Liver (tissue), 9 donors: Measurements from ENCODE around the gene JAKMIP1. TPM values are rescaled to one million over a fixed set of nuclear protein-coding genes. Genes with fewer than 3 reads are reported as not detected.

ENCODE experiments used
- DNase-seq: peaks from one replicate; pipeline ENCODE4 v3.0.0-alpha.2; 2017; ENCODE audit warnings: low spot score
- H3K27ac ChIP-seq, 2 donors: one replicate each; pipeline ENCODE4 v1.7.0; 2013; ENCODE audit warnings: inconsistent platforms in 2 of 2, low read length in 2 of 2, control low read depth in 1 of 2, low read depth in 1 of 2, mild to moderate bottlenecking in 1 of 2
- H3K27me3 ChIP-seq, 4 donors: one replicate each; pipeline versions ENCODE4 v1.6.1 to v1.7.0; 2013; ENCODE audit warnings: low read length in 3 of 4, inconsistent platforms in 1 of 4, mild to moderate bottlenecking in 1 of 4, moderate library complexity in 1 of 4; ENCODE audit not compliant: control insufficient read depth in 4 of 4, insufficient read depth in 4 of 4
- H3K36me3 ChIP-seq, 4 donors: one replicate each; pipeline versions ENCODE4 v1.6.1 to v1.7.0; 2013; ENCODE audit warnings: low read length in 3 of 4, mild to moderate bottlenecking in 3 of 4, low read depth in 1 of 4, moderate library complexity in 1 of 4; ENCODE audit not compliant: control insufficient read depth in 4 of 4, insufficient read depth in 3 of 4
- H3K4me1 ChIP-seq, 4 donors: one replicate each; pipeline versions ENCODE4 v1.6.1 to v1.7.0; 2013; ENCODE audit warnings: low read length in 3 of 4, mild to moderate bottlenecking in 3 of 4, moderate library complexity in 1 of 4; ENCODE audit not compliant: control insufficient read depth in 4 of 4, insufficient read depth in 4 of 4
- H3K4me3 ChIP-seq, 3 donors: one replicate each; pipeline versions ENCODE4 v1.6.1 to v1.7.0; 2013; ENCODE audit warnings: low read length in 3 of 3, control low read depth in 1 of 3, low read depth in 1 of 3, mild to moderate bottlenecking in 1 of 3
- H3K9ac ChIP-seq, 2 donors: one replicate each; pipeline ENCODE4 v1.7.0; 2013; ENCODE audit warnings: low read length in 2 of 2, mild to moderate bottlenecking in 2 of 2, moderate library complexity in 2 of 2, control low read depth in 1 of 2, low read depth in 1 of 2
- H3K9me3 ChIP-seq, 4 donors: one replicate each; pipeline versions ENCODE4 v1.6.1 to v1.7.0; 2013; ENCODE audit warnings: low read length in 3 of 4; ENCODE audit not compliant: control insufficient read depth in 4 of 4
- ATF3 ChIP-seq: IDR thresholded peaks from 2 replicates; pipeline ENCODE4 v1.6.1; 2016; ENCODE audit warnings: antibody characterized with exemption
- CTCF ChIP-seq: fragments of 150-350 bp; IDR thresholded peaks from 2 replicates; pipeline ENCODE4 v1.5.1; 2017; ENCODE audit warnings: improper control_type of control experiment, low read depth, low read length; ENCODE audit not compliant: missing input control
- EGR1 ChIP-seq, 2 donors: IDR thresholded peaks; 2 replicates each; pipeline ENCODE4 v1.6.1; 2016 to 2018; ENCODE audit warnings: antibody characterized with exemption in 2 of 2, low read depth in 2 of 2
- FOXA1 ChIP-seq: IDR thresholded peaks from 2 replicates; pipeline ENCODE4 v1.6.1; 2016; ENCODE audit warnings: antibody characterized with exemption
- FOXA2 ChIP-seq: IDR thresholded peaks from 2 replicates; pipeline ENCODE4 v1.6.1; 2016; ENCODE audit warnings: antibody characterized with exemption
- GABPA ChIP-seq, 2 donors: IDR thresholded peaks in 1 of 2; conservative IDR thresholded peaks in 1 of 2; 2 replicates each; pipeline ENCODE4 v1.6.1; 2016; ENCODE audit warnings: antibody characterized with exemption in 2 of 2, mild to moderate bottlenecking in 1 of 2, moderate library complexity in 1 of 2
- HNF4A ChIP-seq, 2 donors: conservative IDR thresholded peaks; 2 replicates each; pipeline ENCODE4 v1.6.1; 2016; ENCODE audit warnings: antibody characterized with exemption in 2 of 2, mild to moderate bottlenecking in 2 of 2
- HNF4G ChIP-seq: IDR thresholded peaks from 2 replicates; pipeline ENCODE4 v1.6.1; 2016; ENCODE audit warnings: antibody characterized with exemption
- JUND ChIP-seq, 2 donors: IDR thresholded peaks; 2 replicates each; pipeline ENCODE4 v1.6.1; 2016; ENCODE audit warnings: antibody characterized with exemption in 2 of 2
- MAX ChIP-seq: IDR thresholded peaks from 2 replicates; pipeline ENCODE4 v1.6.1; 2016; ENCODE audit warnings: antibody characterized with exemption
- NR2F2 ChIP-seq: IDR thresholded peaks from 2 replicates; pipeline ENCODE4 v1.6.1; 2016; ENCODE audit warnings: antibody characterized with exemption
- RAD21 ChIP-seq, 2 donors: IDR thresholded peaks; 2 replicates each; pipeline ENCODE4 v1.6.1; 2016; ENCODE audit warnings: antibody characterized with exemption in 2 of 2, mild to moderate bottlenecking in 2 of 2
- RXRA ChIP-seq, 2 donors: IDR thresholded peaks; 2 replicates each; pipeline ENCODE4 v1.6.1; 2017 to 2018; ENCODE audit warnings: antibody characterized with exemption in 2 of 2, mild to moderate bottlenecking in 1 of 2
- SP1 ChIP-seq: IDR thresholded peaks from 2 replicates; pipeline ENCODE4 v1.6.1; 2018; ENCODE audit warnings: antibody characterized with exemption, mild to moderate bottlenecking
- TAF1 ChIP-seq: conservative IDR thresholded peaks from 2 replicates; pipeline ENCODE4 v1.6.1; 2016; ENCODE audit warnings: antibody characterized with exemption, mild to moderate bottlenecking
- YY1 ChIP-seq: IDR thresholded peaks from 2 replicates; pipeline ENCODE4 v1.6.1; 2016; ENCODE audit warnings: antibody characterized with exemption, mild to moderate bottlenecking
- ZBTB33 ChIP-seq: IDR thresholded peaks from 2 replicates; pipeline ENCODE4 v1.6.1; 2016; ENCODE audit warnings: antibody characterized with exemption
- WGBS: extraction: QIAGEN DNeasy Blood & Tissue Kit; methylation state at CpG from one replicate; pipeline ENCODE4 v1.1.7; 2013; 5-methylcytosine and 5-hydroxymethylcytosine counted together
- polyA plus RNA-seq, 2 donors: library from polyadenylated mRNA; stranded (reverse) in 1 of 2; unstranded in 1 of 2; fragments of 200-250 nt in 1 of 2; fragments of >200 nt in 1 of 2; fragmentation: Nextera tagmentation in 1 of 2; extraction: Ambion mirVana in 1 of 2; gene quantifications; one replicate each; pipeline versions ENCODE4 v1.2.1 to v1.2.3, GENCODE V29; 2013 to 2015
- total RNA-seq, 2 donors: library from RNA; depleted of rRNA; stranded (reverse); fragments of >200 nt; gene quantifications; one replicate each; pipeline ENCODE4 v1.2.3, GENCODE V29; 2014
- TF ChIP-seq, protein P1 (sequence below): IDR thresholded peaks from 2 replicates; pipeline ENCODE4 v1.6.1; 2016; ENCODE audit warnings: antibody characterized with exemption, mild to moderate bottlenecking
- donor health status: healthy.
- donor health status: healthy.
- donor health status: healthy.
- donor health status: healthy.
- donor health status: healthy.

JAKMIP1 gene
- total and polyA plus RNA-seq, 4 donors, result 0.08 to 0.50 TPM; not detected in 2

- peaks cover 0 to under 1% (median under 1%) of the 10 kb centered on the region in 4 donors for H3K9me3 ChIP-seq
- no peaks in the 10 kb centered on the region for H3K36me3 ChIP-seq
- H3K27me3 ChIP-seq, result peaks cover 0 to 4% (median under 1%) of the 10 kb centered on the region in 4 donors
- DNase-seq, result no peak
- 69% methylated on average over 12 of the region's 12 CpGs for WGBS
- no peak overlapping the region for H3K4me3 ChIP-seq
- no peaks in the 10 kb centered on the region for H3K4me1 ChIP-seq
- H3K9ac ChIP-seq, result no peak overlapping the region
- TF ChIP-seq EGR1 (IDR thresholded peaks at IDR 0.05; ENCODE audit: low read depth in 2 of 2), result no peak
- TF ChIP-seq NR2F2, result no peak
- no peak for TF ChIP-seq HNF4G
- TF ChIP-seq FOXA2, result no peak
- TF ChIP-seq MAX, result no peak
- TF ChIP-seq TAF1, result no peak
- TF ChIP-seq HNF4A (conservative IDR thresholded peaks at IDR 0.05), result no peak
- TF ChIP-seq YY1, result no peak
- TF ChIP-seq ATF3, result no peak
- no peak for TF ChIP-seq RAD21 (IDR thresholded peaks at IDR 0.05)
- no peak for TF ChIP-seq ZBTB33
- no peak for TF ChIP-seq GABPA (IDR thresholded peaks at IDR 0.05 in 1 of 2, conservative IDR thresholded peaks at IDR 0.05 in 1 of 2)
- no peak for TF ChIP-seq SP1
- no peak for TF ChIP-seq CTCF
- TF ChIP-seq RXRA (IDR thresholded peaks at IDR 0.05), result no peak
- TF ChIP-seq JUND (IDR thresholded peaks at IDR 0.05), result no peak
- no peak for TF ChIP-seq FOXA1
- TF ChIP-seq, protein P1, sequence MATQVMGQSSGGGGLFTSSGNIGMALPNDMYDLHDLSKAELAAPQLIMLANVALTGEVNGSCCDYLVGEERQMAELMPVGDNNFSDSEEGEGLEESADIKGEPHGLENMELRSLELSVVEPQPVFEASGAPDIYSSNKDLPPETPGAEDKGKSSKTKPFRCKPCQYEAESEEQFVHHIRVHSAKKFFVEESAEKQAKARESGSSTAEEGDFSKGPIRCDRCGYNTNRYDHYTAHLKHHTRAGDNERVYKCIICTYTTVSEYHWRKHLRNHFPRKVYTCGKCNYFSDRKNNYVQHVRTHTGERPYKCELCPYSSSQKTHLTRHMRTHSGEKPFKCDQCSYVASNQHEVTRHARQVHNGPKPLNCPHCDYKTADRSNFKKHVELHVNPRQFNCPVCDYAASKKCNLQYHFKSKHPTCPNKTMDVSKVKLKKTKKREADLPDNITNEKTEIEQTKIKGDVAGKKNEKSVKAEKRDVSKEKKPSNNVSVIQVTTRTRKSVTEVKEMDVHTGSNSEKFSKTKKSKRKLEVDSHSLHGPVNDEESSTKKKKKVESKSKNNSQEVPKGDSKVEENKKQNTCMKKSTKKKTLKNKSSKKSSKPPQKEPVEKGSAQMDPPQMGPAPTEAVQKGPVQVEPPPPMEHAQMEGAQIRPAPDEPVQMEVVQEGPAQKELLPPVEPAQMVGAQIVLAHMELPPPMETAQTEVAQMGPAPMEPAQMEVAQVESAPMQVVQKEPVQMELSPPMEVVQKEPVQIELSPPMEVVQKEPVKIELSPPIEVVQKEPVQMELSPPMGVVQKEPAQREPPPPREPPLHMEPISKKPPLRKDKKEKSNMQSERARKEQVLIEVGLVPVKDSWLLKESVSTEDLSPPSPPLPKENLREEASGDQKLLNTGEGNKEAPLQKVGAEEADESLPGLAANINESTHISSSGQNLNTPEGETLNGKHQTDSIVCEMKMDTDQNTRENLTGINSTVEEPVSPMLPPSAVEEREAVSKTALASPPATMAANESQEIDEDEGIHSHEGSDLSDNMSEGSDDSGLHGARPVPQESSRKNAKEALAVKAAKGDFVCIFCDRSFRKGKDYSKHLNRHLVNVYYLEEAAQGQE, result no peak
- H3K27ac ChIP-seq, result no peak overlapping the region
These were observed 27.2 kb upstream of the JAKMIP1 start for GRCh38 chr4:6227412-6228157.
